Cardiac ventricle fibroblast (primary cell): ENCODE data around the gene OTUB2. TPM values are rescaled to one million over a fixed set of nuclear protein-coding genes. Genes with fewer than 3 reads are reported as not detected.

Source experiments
- total RNA-seq: library from RNA; depleted of rRNA; stranded (reverse); fragments of >200 nt; gene quantifications from 2 replicates; pipeline ENCODE4 v1.2.3, GENCODE V29; 2015

The OTUB2 gene
- total RNA-seq: 0.81 and 0.98 TPM in 2 replicates

GRCh38 chr14:94026173-94026888, at the start of gene OTUB2:
TSS of gene OTUB2 (plus strand) at chr14:94026340. CDS start at chr14:94026538, 198 bp downstream.

GRCh38 chr14:93976477-93977057, 49.6 kb upstream of the OTUB2 start, which contains the start of gene ASB2:
TSS of gene ASB2 (minus strand) at chr14:93976570. CDS start at chr14:93964539, 12,031 bp downstream.

GRCh38 chr14:93997082-93997481, 29.1 kb upstream of the OTUB2 start, which contains the start of gene CCDC197:
TSS of gene CCDC197 (plus strand) at chr14:93997301. CDS start at chr14:93998132, 831 bp downstream.

GRCh38 chr14:94080621-94081385, 54.7 kb downstream of the OTUB2 start, which contains the start of the genes DDX24 and IFI27L1:
TSS of gene DDX24 (minus strand) at chr14:94081202. CDS start at chr14:94079742, 1,460 bp downstream.
TSS of gene IFI27L1 (plus strand) at chr14:94081310. CDS start at chr14:94096938, 15,628 bp downstream.

Other genes starting within 250 kb of the OTUB2 start
- not detected in 2 replicates for gene PRIMA1, start 237.9 kb upstream of the OTUB2 start, total RNA-seq
- gene FAM181A, start 99.0 kb upstream of the OTUB2 start, total RNA-seq: not detected in 2 replicates
- not detected in 2 replicates for gene ASB2, start 49.8 kb upstream of the OTUB2 start, total RNA-seq
- gene CCDC197, start 29.0 kb upstream of the OTUB2 start, total RNA-seq: not detected in 2 replicates
- gene DDX24, start 54.9 kb downstream of the OTUB2 start, total RNA-seq: 99.5 and 120 TPM in 2 replicates
- 9.2 and 15.6 TPM in 2 replicates for gene IFI27L1, start 55.0 kb downstream of the OTUB2 start, total RNA-seq
- gene IFI27, start 84.4 kb downstream of the OTUB2 start, total RNA-seq: 6.8 and 24.6 TPM in 2 replicates
- gene IFI27L2, start 103.3 kb downstream of the OTUB2 start, total RNA-seq: 36.6 and 53.3 TPM in 2 replicates
- not detected in 2 replicates for gene PPP4R4, start 148.0 kb downstream of the OTUB2 start, total RNA-seq